GM19452 (cell line): Measurements from ENCODE around the gene SHCBP1L.

ENCODE experiments used
- ATAC-seq: cut with Tn5 transposase; IDR thresholded peaks from one replicate; pipeline ENCODE4 v1.9.1; 2021; ENCODE audit not compliant: unreplicated experiment

The SHCBP1L gene

DNA sequence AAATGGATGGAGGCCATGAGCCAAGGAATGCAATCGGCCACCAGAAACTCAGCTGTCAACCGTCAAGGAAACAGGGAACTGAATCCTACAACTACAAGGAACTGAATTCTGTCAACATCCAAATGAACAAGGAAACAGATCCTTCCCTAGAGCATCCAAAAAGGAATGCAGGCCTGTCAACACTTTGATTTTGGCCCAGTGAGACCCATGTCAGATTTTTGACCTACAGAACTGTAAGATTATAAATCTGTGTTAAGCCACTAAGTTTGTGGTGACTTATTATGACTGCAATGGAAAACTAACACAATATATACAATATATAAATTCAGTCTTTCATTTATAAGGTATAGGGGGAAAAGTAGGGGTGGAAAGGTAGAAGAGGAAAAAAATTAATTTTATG is 55.3 kb downstream of the SHCBP1L start:
- no peak for ATAC-seq

DNA sequence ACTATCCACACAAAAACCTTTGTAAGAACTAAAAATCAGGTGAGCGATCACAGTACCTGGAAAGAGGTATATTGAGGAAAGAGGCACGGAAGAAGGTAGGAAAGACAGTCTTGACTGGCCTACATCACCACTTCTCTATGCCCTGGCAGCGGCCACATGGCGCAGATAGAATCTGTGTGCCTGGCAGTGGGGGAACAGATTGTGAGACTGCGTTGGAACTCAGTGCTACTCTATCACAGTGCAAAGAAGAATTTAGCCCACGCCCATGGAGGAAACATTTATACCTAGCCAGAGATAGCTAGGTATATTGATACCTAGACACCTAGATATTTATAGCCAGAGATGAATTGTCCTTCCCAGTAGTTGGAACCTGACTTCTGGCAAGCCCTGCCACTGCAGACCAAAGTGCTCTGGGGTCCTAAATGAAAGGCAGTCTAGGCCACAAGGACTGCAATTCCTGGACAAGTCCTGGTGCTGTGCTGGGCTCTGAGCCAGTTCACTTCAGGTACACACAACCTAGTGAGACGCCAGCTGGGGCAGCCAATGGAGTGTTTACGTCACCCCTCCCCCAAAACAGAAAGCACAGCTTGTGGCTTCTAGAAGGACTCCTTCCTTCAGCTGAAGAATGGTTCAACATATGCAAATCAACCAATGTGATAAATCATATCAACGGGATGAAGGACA is 61.9 kb downstream of the SHCBP1L start:
- no peak for ATAC-seq

DNA sequence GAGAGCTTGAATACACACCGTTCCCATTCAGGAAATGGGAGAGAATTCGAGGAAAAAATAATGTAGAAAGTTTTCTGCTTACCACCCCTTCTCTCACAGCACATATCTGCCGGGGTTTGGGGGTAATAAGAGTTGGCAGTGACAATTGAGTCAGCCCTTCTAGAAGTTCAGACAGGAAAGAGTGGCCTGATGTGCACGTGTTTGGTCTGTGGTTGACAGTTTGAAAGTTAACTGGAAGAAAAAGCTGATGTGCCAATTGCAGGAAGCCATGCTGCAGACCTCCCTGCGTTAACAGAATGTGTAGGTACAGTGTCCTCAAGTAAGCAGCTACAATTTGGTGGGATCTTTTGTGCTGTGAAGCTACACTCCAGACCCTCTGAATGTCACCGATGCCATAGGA is 63.0 kb downstream of the SHCBP1L start:
- ATAC-seq, result no peak

DNA sequence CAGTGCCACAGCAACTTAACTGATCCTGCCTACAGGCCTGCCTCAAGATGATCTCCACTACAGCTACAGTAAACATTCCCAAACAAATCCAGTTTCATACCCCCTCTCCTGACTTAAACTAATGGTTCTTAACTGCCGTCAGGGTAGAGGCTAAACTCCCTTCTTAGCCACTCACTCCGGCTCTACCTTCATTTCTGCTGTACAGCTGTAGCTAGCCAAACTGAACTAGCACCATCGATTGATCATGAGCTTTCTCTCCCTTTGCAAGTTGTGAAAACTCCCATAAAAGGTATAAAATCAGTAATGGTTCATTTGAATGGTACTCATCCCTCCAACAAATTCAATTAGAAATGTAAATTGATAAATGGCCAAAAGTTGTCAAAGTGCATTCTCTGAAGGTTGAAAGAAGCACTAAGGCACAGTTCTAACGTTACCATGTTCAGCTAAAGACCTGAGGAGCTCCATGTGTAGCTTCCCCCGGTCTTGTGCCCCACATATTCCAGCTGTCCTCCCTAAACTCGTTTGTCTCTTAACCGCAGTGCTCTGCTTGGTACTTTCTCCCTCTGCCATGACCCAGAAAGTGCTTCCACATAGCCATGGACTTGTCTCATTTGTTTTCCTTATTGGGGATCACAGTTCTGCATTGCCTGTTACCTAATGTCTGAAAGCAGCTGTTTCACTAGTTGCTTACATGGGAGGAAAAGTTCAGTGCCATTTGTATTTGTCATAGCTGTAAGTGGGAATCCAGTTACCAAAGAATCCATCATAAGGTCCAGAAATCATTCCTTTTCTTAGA is 64.0 kb downstream of the SHCBP1L start:
- ATAC-seq, result no peak

DNA sequence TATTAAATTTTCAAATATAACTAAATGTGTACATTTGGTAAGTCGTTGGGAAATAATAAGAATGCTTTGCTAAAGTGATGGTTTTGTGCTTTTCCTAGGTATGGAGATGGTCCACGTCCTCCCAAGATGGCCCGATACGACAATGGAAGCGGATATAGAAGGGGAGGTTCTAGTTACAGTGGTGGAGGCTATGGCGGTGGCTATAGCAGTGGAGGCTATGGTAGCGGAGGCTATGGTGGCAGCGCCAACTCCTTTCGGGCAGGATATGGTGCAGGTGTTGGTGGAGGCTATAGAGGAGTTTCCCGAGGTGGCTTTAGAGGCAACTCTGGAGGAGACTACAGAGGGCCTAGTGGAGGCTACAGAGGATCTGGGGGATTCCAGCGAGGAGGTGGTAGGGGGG is 66.0 kb downstream of the SHCBP1L start:
- no peak for ATAC-seq

DNA sequence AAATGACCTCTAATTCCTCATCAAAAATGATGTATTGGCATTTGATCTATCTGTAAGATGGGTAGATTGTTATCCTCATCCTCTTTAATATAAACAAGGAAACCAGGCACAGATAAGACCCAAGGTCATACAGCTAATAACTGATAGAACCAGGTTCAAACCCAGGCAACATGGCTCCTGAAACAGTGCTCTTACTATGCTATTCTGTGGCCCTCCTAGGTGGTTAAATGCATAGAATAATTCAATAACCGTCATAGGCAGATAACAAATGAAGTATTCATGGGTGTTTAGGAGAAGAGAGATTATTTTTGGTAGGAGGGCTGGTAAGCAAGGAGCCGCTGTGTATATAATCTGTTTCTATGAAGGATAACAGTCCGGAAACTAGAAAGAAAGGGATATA is 67.4 kb downstream of the SHCBP1L start:
- no peak for ATAC-seq

DNA sequence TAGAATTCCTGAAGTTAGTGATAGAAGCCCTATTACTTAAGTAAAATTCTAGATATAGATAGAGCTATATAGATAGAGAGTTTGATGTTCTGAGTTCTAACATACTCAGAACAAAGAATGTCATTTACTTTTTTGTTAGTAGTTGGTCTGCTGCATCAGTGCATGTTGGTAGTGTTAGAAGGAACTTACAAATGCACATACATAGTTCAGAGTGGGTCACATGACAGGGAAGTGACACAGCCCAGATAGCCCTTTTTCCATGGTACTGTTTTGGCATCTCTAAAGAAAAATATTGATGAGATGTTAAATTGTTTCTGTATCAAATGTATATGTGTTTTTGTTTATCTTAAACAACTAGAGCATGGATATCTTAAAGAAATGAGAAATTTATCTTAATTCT is 68.1 kb downstream of the SHCBP1L start:
- no peak for ATAC-seq

DNA sequence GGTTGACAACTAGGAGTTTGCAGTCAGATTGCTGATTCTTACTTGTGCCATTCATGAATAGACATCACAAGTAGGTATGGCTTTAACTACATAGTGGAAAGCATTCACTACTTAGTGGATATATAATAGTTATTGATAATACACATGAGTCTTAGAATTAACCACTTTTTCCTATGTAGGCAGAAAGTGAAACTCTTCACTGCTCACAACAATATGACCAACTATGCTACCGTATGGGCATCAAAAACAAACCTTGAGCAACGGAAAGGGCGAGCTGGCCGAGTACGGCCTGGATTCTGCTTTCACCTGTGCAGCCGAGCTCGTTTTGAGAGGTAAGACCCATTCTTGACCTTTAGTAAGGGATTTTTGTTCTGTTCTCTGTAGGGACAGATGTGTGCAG is 75.1 kb downstream of the SHCBP1L start:
- no peak for ATAC-seq

DNA sequence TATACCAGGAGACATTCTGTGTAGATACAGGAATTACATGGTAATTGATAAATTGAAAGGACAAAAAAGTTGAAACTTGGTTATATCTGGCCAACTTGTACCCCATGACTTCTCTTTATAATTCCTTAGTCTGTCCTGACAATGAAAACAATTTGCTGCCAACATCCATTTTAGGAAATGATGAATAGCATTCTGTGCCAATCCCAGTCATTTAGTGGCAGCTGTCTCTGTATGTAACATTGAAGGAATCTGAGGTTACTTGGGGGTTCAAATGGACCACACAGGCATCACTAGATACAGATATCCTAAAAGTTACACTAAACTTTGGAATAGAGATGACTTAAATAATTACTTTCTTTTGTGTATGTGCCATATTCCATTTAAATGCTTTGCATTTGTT is 75.6 kb downstream of the SHCBP1L start:
- ATAC-seq, result no peak

DNA sequence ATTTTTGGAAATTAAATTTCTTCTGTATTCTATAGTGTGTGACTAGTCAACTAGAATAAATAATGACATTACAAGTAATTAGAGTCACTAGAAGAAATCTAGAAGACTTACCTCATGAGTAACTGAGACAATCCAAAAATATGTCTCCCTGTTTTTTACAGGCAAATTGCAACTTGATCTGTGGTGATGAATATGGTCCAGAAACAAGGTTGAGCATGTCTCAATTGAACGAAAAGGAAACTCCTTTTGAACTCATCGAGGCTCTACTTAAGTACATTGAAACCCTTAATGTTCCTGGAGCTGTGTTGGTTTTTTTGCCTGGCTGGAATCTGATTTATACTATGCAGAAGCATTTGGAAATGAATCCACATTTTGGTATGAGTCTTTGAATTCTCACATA is 77.1 kb downstream of the SHCBP1L start:
- ATAC-seq, result no peak

DNA sequence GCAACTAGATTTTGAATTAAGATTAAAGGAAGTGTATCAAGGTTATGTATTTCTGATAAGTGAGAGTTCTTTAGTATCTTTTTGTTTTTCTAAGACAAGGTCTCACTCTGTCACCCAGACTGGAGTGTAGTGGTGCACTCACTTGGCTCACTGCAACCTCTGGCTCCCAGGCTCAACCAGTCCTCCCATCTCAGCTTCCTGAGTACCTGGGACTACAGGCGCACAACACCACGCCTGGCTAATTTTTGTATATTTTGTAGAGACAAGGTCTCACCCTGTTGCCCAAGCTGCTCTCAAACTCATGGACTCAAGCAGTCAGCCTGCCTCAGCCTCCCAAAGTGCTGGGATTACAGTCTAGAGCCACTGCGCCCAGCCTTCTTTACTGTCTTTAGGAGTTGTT is 80.1 kb downstream of the SHCBP1L start:
- ATAC-seq, result no peak

DNA sequence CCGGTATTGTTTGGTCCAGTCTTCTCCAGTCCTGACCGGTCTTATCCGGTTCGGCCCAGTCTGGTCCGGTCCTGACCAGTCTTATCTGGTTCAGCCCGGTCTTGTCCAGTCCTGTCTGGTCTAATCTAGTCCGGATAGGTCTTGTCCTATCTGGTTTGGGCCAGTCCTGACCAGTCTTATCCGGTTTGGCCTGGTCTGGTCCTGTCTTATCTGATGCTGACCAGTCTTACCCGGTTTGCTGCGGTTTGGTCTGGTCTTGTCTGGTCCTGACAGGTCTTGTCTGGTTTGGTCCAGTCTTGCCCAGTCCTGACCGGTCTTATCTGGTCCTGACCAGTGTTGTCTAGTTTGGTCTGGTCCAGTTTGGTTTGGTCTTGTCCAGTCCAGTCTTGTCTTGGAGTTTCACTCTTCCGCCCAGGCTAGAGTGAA is 83.7 kb downstream of the SHCBP1L start:
- no peak for ATAC-seq

DNA sequence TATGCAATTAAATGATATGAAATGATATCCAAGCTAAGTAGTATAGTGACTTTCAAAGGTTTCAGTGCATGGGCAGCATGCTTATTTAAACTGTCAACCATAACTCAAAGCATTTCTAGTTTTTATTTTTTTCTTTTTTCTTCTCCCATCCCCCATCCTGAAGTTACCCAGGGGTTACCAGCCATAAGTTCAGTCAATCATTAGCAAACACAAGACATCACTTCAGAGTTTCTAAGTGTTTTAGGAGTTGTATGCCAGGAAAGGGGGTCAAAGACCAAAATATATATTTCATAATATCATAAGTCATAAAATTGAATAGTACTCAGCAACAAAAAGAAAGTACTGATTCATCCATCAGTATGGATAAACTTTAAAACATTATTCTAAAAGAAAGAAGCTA is 85.1 kb downstream of the SHCBP1L start:
- no peak for ATAC-seq

DNA sequence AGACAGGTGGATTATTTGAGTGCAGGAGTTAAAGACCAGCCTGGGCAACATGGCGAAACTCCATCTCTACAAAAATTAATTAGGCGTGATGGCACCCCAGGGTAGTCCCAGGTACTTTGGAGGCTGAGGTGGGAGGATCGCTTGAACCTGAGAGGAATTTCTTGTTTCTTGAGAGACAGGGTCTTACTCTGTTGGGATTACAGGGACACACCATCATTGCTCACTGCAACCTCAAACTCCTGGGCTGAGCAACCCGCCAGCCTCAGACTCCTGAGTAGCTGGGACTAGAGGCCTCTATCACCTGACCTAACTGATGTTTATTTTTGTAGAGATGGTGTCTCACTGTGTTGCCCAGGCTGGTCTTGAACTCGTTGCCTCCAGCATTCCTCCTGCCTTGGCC is 89.0 kb downstream of the SHCBP1L start:
- ATAC-seq, result no peak

DNA sequence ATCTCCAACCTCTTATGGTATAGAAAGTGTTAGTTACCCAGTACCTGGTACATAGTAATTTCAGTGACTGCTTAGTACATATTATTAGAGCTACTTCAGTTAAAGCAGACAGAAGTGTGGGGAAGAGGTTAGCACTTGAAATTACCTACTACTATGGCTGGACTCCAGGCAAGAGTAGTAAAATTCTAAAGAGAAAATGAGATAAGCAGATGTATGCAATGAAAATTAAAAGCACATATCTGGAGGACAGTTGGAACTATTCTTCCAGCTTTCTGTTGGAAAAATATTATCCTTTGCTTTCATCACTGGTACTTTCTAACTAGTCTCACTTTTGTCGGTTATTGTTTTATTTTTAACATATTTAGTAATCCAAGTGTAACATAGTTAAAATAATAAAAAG is 90.1 kb downstream of the SHCBP1L start:
- no peak for ATAC-seq

DNA sequence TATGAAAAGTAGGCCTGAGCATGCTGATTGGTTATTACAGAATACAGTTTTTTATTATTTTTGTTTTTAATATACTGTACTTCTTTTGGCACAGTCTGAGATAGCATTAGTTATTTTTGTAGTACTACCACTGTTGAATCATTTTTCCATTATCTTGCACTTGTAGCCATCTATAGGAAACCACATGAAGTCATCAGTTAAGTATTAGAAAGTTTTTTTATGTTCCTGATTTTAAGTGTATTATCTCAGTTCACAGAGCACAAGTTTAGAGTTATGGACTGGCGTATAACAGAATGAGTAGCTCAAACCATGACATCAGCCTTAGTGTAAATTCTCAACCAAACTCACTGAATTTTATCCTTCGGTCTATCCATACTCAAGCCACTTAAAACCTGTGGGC is 91.0 kb downstream of the SHCBP1L start:
- no peak for ATAC-seq

DNA sequence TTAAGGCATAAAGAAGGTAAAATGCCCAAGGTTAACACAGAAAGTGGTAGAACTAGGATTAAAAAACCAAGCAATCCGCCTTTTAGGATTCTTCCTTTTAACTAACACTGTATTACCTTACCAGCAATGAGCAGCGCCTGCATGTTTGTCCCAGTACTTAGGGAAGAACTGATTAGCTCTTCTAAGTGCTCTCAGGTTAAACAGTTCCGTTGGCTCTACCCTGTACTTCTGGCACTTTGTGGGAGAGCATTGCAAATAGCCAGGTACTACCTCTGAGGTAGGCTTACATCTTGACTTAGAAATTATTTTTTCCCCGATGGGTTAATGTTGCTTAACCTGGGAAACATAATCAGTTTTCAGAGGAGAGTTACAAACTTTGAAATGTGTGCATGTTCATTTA is 92.3 kb downstream of the SHCBP1L start:
- no peak for ATAC-seq

DNA sequence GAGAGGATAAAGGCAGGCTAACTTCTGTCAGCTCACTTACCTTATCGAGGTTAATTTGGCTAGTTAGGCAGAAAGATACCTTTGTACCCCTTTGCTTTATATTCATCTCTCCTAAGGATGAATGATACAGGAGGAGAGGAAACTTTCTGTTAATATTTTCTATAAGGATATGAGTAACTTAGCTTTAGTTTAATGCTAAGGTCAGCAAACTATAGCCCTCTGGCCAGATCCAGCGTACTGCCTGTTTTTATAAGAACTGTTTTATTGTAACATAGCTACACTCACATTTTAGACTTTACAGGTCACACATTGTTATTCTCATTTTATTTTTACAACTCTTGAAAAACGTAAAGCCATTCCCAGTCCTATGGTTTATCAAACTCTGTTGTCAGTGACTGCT is 95.8 kb downstream of the SHCBP1L start:
- no peak for ATAC-seq

DNA sequence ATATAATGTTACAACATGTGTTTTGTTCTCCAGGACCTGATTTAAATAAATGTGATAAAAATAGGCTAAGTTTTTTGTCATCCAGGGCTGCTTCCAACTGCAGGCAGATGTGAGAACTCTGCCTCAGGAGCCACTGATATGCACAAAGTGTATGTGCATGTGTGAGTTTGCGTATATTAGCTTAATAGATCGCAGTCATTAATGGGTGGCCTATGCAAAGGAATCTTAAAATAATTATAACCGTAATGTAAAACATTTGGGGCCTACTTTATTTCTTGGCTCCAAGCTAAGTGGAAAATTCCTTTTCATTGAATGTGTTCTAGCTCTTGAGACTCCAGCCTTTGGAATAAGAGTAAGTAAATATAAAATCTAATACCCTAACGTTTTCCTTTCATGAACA is 97.1 kb downstream of the SHCBP1L start:
- no peak for ATAC-seq

DNA sequence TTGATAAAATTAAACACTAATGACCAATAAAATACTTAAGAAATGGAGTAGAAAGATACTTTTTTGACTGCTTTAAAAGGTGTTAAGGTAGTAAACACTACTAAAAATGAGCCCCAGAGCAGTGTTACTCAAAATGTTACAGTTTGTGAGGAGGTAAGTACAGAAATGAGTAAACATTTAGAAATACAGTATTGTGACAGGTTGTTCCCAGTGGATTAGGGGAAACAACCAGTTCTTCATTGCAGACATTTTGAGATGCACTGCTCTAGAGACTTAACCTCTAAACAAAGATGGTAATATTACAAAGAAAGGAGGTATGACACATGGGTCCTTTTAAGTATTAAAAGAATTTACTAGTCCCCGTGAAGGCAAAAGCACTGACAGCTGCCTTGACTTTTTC is 101.1 kb downstream of the SHCBP1L start:
- no peak for ATAC-seq

DNA sequence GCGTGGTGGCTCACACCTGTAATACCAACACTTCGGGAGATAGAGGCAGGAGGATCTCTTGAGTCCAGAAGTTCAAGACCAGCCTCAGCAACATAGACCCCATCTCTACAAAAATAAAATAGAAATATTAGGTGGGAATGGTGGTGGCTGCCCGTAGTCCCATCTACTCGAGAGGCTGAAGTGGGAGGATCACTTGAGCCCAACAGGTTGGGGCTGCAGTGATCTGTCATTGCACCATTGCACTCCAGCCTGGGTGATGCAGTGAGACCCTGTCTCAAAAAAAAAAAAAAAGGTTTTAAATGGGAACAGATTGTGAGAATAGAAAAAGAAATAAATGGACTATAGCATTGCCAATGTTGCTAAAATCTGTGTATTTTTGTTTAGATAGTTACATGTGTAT is 102.6 kb downstream of the SHCBP1L start:
- no peak for ATAC-seq
